HG03097 (cell line): ENCODE data around the gene DNAL4.

ENCODE experiments used
- ATAC-seq: cut with Tn5 transposase; IDR thresholded peaks from one replicate; pipeline ENCODE4 v1.9.1; 2021; ENCODE audit not compliant: unreplicated experiment, low FRiP score

DNAL4 gene

DNA sequence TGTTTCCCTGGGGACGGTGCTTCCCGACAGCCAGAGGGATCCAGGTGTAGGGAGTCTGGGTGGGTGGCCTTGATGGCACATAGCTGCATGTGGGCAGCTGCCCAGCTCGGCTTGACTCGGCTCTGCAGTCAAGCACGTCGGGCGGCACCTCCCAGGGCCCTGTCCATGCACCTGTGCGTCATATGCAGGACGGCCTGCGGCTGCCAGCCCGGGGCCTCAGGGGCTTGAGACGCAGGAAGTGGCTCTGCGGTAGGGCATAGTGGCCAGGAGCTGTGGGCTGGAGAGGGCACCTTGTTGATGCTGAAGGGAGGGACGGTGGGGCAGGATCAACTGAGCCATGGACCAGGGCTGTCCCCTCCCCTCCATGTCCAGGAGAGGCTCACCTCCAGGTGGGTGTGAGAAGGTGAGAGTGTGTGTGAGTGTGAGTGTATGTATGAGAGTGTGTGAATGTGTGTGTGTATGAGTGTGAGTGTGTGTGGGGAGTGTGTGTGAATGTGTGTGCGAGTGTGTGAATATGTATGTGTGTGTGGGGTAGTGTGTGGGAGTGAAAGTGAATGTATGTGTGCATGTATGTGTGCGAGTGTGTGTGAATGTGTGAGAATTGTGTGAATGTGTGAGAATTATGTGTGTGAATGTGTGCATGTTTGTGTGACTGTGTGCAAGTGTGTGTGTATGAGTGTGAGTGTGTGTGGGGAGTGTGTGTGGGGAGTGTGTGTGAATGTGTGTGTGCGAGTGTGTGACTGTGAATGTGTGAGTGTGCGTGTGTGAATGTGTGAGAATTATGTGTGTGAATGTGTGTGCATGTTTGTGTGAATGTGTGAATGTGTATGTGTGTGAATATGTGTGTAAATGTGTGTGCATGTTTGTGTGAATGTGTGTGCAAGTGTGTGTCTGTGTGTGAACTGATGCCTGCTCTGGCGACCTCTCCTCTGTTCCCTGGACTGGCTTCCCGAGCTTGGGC is 32.5 kb downstream of the DNAL4 start:
- no peak for ATAC-seq

DNA sequence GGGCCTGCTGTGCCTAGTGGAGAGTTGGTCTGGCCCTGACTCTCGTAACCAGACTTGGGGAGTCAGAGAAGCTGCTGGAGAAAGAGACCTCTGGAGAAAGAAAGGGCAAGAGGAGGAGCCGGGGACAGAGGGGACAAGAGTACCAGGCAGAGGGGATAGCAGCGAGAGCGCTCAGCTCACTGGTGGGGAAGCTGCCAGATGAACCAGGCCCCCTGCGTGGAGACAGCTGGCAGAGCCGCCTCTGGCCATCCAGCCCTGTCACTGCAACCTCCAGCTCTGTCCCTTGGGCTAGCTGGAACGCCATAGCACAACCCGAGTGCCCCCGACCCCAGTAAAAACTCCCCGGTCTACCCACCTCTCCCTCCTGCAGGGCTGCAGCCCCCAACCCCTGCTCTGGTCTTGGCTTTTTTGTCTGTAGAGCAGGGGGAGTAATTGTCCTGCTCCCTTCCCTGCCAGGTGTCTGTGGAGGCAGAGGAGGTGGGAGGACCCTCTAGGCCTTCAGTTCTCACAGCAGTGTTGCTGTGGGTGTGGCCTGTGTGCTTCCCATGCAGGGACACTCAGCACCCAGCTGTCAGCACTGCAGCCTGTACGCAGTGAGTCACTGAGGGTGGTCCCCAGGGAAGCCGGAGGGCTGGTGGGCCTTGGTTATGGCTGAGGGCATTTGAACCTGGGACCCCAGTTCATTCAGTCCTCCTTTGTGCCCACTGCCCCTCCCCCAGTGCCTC is 33.3 kb downstream of the DNAL4 start:
- no peak for ATAC-seq

DNA sequence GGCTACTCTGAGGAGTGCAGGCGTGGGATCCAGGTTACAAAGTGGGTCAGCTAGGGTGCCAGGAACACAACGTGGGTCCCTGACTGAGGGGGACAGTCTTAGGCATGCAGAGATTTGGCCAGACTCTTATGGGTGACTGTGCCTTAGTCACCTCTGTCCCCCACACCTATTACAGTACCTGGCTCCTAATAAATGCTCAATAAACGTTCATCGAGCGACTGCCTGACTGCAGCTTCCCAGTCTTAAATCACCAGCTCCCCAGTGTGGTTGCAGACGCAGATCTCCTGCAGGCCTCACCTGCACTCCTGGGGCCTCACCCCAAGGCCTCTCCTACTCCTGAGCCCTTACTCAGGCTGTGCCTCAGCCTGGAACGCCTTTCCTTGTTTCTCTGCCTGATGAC is 34.9 kb downstream of the DNAL4 start:
- no peak for ATAC-seq

DNA sequence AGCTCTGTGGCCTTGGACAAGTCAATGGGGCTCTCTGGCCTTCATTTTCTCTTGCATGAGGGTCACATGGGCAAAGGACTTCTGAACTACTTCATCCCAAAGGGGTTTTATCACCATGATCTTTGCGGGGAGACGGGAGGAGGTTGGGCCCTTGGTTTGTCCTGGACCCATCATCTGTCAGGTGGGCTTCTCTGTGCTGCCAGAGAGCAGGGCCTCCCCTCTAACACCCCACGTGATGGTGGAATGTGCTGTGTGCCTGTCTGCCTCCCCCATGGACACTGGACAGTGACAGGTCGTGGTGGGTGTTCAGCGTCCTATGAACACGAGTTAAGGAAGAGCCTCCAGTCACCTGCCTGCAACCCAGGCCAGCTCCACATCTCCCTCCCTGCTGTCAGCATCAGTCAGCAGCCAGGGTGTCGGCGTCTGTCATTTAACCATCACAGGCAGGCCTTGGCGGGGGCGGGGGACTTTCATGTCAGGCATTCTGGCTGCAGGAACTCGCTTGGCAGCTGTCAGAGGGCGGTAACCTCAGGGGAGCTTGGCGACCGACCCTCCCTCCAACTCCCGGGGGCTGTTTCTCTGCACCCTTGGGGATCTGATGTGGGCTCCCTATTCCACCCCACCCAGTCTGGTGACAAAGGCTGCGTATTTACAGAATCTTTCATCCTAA is 35.5 kb downstream of the DNAL4 start:
- no peak for ATAC-seq

DNA sequence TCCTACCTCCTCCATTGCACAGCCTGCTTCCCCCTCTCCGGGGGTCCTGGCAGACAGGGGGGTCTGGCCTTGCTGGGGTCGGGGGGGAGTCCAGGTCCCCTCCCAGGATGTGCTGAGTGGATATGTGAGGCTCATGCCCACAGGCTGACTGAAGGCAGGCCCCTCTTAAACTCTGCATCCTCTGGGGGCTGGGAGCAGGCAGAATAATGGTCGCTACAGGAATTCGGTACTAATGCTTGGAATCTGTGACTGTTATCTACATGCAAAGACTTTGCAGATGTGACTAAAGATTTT is 36.5 kb downstream of the DNAL4 start:
- no peak for ATAC-seq

DNA sequence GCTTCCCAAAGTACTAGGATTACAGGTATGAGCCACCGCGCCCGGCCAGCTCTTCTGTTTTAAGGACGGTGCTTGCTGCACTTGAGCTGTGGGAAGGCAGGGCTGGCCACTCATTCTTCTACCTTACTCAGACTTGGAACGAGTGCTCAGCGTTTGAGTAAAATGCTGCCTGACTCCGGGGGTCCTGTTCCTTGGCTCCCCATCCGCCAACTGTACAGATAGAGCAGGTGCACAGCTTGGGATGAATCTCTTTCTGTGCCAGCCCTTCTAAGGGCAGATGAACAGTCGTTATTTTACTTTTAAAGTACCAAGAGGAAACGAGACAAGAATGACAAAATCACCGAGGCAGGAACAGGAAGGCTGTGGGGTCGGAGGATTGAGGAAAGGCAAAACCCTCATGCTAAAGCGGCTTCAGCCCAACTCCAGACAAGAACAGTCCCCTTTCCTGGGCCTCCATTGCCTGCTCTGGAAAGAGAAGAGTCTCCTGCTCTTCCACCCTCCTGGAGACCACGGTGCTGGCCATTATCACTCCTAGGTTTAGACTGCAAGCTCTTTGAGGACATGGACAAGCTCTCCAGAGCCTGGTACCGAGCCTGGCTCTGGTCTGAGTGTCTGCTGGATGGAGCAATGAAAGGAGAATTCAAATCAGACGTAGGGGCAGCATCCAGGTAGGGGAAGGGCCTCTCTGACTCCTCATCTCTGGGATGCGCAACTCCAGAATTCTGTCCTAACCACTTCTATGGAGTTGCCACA is 37.1 kb downstream of the DNAL4 start:
- no peak for ATAC-seq

DNA sequence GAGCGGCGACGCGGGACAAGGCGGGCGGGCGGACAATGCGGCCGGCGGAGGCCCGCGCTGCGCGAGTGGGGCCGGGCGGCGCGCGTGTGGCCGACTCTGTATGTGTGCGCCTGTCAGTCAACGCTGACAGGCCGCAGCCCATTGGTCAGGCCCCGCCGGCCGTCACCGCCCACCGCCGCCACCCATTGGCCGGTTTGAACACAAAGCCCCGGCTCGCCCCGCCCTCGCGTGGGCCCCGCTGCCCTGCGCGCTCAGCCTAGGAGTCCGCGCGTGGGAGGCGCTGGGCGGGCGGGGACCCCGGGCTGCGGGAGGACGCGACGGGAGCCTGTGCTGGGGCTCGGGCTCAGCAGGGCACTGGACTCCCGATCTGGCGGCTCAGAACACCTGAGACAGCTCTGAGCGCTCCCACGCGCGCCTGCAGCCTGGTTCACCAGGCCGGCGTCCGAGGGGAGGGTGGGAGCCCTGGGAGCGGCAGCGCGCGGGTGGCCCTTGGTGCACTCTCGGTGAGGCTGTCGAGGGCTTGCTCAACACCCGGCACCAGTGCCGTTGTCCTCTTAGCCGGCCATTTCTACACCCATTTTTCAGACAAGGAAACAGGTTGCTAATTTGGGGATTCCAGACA is 37.9 kb downstream of the DNAL4 start, which contains the start of gene SUN2:
TSS of gene SUN2 (minus strand) at position 88 of the 622 bp plus-strand sequence. CDS start 3,370 bp downstream, outside the sequence.
- ATAC-seq: peak; percentile 51

DNA sequence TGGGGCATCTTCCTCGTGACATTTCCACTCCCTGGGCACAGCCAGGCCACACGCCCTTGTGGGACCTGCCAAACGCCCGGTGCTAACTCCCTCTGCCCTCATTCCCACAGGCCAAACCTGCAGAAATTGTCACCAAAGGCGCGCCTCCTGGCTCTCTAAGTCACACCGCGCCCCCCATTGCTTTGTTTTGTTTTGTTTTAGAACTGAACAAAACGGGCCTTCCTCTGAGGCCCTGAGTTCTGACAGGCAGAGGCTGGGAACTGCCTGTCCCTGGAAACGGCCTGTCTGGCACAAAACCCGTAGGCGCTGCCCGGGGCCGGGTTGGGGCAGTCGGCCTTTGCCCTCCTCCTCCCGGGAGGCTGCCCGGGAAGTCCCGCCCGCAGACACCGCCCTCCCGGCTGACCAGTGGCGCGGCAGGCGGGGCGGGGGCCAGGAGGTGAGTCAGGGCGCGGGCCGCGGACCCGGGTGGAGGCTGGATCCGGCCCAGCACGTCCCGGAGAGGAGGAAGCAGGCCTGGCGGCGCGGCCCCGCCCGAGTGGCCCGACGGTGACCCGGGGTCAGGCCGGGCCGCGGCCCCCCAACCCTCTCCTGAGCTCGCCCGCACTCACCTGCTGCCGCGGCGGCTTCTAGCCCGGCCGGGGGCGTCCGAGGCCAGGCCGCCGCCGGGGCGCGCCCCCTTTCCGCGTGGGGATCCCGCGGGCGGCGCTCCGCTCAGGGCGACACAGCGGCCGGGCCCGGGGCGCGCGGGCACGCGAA is 38.6 kb downstream of the DNAL4 start:
- peak; percentile 22 for ATAC-seq

DNA sequence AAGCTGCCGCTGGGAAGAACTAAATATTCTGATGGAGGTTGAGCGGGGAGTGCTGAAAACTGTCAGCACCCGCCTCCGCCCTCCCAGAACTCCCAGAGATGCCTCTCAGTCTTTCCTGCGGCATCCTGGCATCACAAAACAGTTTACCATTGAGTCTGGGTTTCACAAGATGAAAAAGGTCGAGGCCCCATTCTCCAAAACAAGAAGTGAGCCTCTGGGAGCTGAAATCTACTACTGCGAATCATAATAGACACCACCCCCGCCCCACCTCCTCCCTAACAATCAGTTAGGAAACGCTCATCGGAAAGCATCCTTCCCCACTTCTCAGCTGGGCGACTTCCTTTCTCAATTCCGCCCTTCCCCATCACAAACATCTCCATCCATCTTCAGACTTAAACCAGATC is 39.2 kb downstream of the DNAL4 start:
- no peak for ATAC-seq

DNA sequence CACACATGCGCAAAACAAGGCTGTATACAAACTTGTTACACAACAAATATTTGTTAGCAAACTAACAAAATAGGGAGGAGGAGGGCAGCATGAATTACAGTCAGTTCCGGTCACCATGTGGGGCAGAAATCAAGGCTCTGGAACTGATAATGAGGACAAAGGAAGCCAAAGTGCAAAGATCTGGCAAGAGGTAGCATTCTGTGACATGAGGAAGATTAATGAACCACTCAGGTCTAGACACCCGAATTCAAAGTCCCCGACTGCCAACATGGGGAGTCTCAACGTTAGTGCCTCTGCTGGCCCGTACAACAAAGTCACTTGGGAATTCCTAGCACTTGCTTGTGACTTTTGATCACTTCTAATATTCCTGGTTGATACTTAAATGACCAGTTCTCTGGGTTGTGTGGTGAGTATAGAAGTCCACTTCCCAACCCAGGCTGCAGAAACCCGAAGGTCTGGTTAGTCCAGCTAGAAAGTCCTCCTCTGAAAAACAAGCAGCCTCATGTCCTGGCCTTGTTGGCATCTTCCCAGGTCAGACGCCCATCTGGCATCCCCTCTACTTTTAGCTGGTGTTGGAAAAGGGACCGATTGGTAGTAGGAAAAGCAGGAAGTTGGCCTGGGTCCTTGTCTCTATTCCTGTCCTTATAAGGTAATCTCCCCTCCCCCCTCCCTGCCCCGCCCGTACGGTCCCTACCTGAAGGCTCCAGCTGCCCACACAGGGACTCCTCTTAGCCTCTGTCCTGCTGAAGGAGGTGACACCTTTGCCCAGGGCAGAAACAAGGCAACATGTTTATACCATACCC is 39.8 kb downstream of the DNAL4 start:
- ATAC-seq: no peak

DNA sequence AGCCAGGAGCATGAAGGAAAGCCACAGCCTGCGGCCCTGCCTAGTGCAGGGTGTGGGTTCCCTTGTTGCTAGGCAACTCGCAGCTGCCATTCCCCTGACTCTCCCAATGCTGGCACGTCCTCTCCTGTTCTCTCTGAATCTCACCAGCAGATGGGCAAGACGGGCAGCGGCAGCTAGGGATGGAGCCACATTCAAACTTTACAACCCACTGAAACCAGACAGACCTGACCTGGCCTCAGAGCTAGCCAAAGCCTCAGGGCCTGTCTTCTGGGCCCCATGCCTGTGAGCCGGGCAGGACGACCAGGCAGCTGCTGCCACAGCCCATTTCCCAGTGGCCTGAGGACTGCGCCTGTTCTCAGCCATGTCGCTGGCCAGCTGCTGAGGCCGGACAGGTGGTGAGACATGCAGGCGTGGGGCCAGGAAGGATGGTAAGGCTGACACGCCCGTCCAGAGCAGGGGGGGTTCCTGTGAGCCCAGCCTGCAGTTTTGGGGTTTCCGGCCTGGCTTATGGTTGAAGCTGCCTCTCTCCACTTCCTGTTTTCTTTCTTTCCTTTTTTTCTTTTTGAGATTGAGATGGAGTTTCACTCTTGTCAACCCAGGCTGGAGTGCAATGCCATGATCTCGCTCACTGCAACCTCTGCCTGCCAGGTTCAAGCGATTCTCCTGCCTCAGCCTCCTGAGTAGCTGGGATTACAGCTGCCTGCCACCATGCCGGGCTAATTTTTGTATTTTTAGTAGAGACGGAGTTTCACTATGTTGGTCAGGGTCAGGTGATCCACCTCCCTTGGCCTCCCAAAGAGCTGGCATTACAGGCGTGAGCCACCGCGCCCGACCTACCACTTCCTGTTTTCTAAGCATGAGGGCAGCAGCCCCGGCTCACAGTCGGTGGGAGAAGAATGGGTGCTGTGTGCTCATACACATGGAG is 42.3 kb downstream of the DNAL4 start:
- peak; percentile 40 for ATAC-seq

DNA sequence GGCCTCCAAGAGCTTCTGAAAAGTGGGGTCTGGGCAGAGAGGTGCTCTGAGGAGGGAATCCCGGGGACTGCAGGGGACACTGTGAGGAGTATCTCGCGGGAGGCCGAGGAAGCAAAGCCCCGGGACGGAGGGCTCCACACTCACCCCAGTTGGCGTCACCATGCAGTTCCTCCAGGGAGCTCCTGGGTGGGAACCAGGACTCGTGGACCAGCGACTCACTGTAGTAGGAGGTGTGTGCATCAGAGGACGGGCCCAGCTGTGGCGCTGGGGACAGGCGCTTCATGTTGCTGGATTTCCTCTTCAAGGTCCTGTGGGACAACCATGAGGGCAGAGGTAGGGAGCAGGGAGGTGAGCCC is 42.9 kb downstream of the DNAL4 start:
- ATAC-seq: no peak

DNA sequence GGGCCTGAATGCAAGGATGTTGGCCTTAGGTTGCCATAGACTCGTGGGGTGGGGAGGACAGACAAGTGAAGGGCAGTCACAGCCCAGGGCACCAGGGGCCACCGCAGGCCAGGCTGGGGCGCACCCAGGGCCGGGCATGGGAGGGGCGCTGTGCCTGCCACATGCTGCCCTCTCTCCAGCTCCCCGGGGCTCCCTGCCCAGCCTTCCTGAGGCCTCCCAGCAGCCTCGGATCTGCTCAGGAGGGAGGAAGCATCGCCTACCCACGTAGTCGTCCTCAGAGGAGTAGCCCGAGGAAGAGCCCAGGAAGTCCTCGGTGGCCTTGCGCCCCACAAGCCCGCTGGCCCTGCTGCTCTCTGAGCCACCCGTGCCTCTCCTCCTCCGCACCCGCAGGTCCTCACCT is 43.3 kb downstream of the DNAL4 start:
- ATAC-seq: no peak

DNA sequence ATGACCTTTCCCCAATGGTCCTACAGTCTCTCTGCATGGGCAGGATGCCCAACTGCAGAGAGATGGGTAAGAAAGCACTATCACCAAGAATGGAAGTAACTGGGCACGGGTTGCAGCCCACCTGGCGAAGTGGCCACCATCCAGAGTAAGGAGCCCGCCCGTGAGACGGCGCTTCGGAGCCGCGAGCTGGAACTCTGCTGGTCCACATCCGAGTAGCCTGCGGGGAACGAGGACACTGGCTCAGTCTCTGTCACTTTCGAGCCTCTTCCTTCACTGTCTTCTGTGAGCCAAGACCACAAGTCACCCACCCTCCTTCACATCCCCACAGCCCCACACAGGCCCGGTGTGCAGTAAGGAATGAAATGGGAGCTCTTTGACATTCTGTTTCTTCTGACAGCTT is 43.8 kb downstream of the DNAL4 start:
- no peak for ATAC-seq

DNA sequence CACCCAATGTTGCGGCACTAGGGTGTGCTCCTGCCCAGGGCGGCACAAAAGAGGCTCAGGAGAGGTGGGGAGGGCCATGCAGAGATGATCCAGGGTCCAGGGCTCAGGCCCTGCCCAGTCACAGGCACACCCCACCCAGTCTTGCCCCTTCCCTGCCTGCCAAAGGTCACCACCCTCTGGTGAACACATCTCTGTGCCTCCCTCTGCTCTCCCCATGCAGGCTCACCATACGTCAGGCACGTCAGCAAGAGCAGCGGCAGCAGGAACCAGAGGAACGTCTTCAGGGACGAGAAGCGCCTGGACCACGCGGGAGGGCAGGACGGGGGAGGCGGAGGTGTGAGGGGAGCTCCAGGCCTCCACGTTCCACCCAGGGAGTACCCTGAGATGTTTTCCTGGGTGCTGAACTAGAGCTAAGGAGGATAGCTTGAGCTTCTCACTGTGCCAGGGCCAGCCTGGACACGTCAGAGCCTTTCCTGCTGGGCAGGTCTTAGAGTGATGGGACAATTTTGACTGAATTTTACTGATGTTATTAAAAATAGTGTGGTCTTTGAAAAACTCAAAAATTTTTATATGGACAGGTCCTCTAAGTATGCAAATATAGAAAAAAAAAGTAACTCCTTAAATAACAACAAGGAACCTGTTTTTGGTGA is 45.3 kb downstream of the DNAL4 start:
- ATAC-seq: no peak

DNA sequence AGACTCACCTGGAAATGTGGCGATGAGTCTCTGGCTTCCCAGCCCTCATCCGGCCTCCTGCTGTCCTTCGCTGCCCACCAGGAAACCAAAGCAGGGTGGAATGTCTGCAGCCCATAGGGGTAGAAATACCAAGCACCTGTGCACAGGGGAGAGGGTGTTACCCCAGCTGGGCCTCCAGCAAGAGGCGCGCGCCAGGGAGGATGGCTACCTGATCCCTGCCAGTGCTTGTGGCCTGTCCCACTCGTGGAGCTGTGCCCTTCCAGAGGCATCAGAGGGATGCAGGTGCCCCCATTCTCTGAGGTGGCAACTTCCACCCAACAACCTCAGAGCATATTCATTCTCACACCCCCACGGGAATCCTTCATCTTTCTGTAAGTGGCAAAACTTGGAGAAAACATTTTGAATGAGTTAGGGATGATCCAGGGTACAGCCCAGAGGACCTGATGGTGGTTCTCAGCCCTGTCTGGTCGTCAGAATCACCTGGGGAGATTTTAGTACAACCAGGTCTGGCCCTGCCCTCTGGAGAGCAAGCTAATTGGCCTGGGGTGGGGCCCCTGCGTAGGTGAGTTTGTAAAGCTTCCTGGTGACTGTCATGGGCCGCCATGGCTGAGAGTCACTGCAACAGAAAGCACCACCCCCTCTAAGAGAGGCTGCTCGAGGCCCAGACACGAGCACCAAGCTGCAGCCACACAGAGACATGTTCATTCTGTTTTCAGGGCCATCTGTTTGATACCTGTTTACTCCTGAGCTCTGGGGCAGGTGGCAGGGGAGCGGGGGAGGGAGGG is 48.1 kb downstream of the DNAL4 start:
- ATAC-seq: no peak
